GM12878 (cell line): ENCODE data around the gene TAF3. TPM values are rescaled to one million over a fixed set of nuclear protein-coding genes. Genes with fewer than 3 reads are reported as not detected.

Source experiments
- ATAC-seq: fragments of 200-7000 bp; cut with Tn5 transposase; 3 replicates; pipeline ENCODE4 v1.9.1; 2020; ENCODE audit warnings: mild to moderate bottlenecking, moderate library complexity
- BruUV-seq: library from RNA; stranded (reverse); fragments of 400-500 nt; replicated peaks from 2 replicates; lab custom pipeline; 2021; lab: Mats Ljungman, UMichigan
- CTCF ChIA-PET: fragments of 300-600 bp; sonication (Branson Sonifier 250); formaldehyde crosslinking; extraction: SDS; loops from one replicate; lab custom pipeline; 2021; ENCODE audit warnings: inconsistent platforms; lab: Yijun Ruan, JAX
- POLR2A ChIA-PET: fragments of 350-600 bp; formaldehyde crosslinking; extraction: SDS; loops from one replicate; lab custom pipeline; 2021; ENCODE audit warnings: inconsistent platforms; lab: Charles Lee
- RAD21 ChIA-PET: fragments of 300-600 bp; sonication (Branson Sonifier 250); formaldehyde crosslinking; loops from one replicate; lab custom pipeline; 2023; ENCODE audit warnings: antibody characterized with exemption; ENCODE audit not compliant: unreplicated experiment; lab: Charles Lee
- SMC1A ChIA-PET: fragments of 300-600 bp; sonication (Branson Sonifier 250); formaldehyde crosslinking; loops from one replicate; lab custom pipeline; 2023; ENCODE audit not compliant: unreplicated experiment, uncharacterized antibody; lab: Charles Lee
- DNase-seq: peaks from one replicate; pipeline ENCODE4 v3.0.0-alpha.2; 2011; ENCODE audit warnings: low read depth, low spot score
- FAIRE-seq: peaks from 3 replicates; lab custom pipeline; 2011; peaks lifted over from hg19 to GRCh38; lab: Jason Lieb, UNC
- H2AFZ ChIP-seq: 2 replicates; pipeline ENCODE4 v1.6.0; 2011; ENCODE audit warnings: low read depth, low read length, control low read depth; ENCODE audit not compliant: control insufficient read depth
- H3K27ac ChIP-seq: 2 replicates; pipeline ENCODE4 v1.5.1; 2011; ENCODE audit warnings: control low read depth; ENCODE audit not compliant: control insufficient read depth, insufficient read depth
- H3K27me3 ChIP-seq, 2 experiments: replicated peaks in 1 of 2; 2 replicates each; pipeline versions ENCODE4 v1.6.0 to v1.6.1; 2011; ENCODE audit warnings: low read length in 1 of 2; ENCODE audit not compliant: control insufficient read depth in 2 of 2, insufficient read depth in 2 of 2
- H3K36me3 ChIP-seq, 2 experiments: 2 replicates each; pipeline ENCODE4 v1.5.1; 2011; ENCODE audit warnings: low read length in 1 of 2; ENCODE audit not compliant: control insufficient read depth in 2 of 2, insufficient read depth in 2 of 2
- H3K4me1 ChIP-seq: 2 replicates; pipeline ENCODE4 v1.6.1; 2011; ENCODE audit warnings: mild to moderate bottlenecking, low read length, moderate library complexity, mixed read lengths; ENCODE audit not compliant: control insufficient read depth, insufficient read depth
- H3K4me2 ChIP-seq: 2 replicates; pipeline ENCODE4 v1.6.0; 2011; ENCODE audit warnings: control low read depth; ENCODE audit not compliant: control insufficient read depth, insufficient read depth
- H3K4me3 ChIP-seq: fragments of 200-600 bp; sonication (generic); 2 replicates; pipeline ENCODE4 v1.5.1; 2016
- H3K79me2 ChIP-seq: 2 replicates; pipeline ENCODE4 v1.6.0; 2011; ENCODE audit warnings: low read length; ENCODE audit not compliant: control insufficient read depth, insufficient read depth
- H3K9ac ChIP-seq: 2 replicates; pipeline ENCODE4 v1.8.0; 2011; ENCODE audit warnings: low read length, control low read depth, mixed read lengths; ENCODE audit not compliant: control insufficient read depth, insufficient read depth
- H3K9me3 ChIP-seq: replicated peaks from 3 replicates; pipeline ENCODE4 v1.5.1; 2011; ENCODE audit warnings: mild to moderate bottlenecking, low read length; ENCODE audit not compliant: control insufficient read depth, insufficient read depth
- H4K20me1 ChIP-seq: 2 replicates; pipeline ENCODE4 v1.6.0; 2011; ENCODE audit not compliant: control insufficient read depth, insufficient read depth
- BACH1 ChIP-seq: fragments of 450-650 bp; IDR thresholded peaks from 2 replicates; pipeline ENCODE4 v1.6.1; 2017; ENCODE audit warnings: mild to moderate bottlenecking, borderline replicate concordance
- EZH2 ChIP-seq: IDR thresholded peaks from 2 replicates; pipeline ENCODE4 v1.6.1; 2012; ENCODE audit warnings: low read depth, mild to moderate bottlenecking, control low read depth, inconsistent platforms, low read length, borderline replicate concordance; ENCODE audit not compliant: control insufficient read depth
- FOXK2 ChIP-seq: fragments of 450-650 bp; IDR thresholded peaks from 2 replicates; pipeline ENCODE4 v1.6.1; 2017; ENCODE audit warnings: mild to moderate bottlenecking, moderate library complexity
- IKZF1 ChIP-seq: fragments of 450-650 bp; conservative IDR thresholded peaks from 2 replicates; pipeline ENCODE4 v1.6.1; 2017; ENCODE audit warnings: antibody characterized with exemption, mild to moderate bottlenecking
- IRF4 ChIP-seq: IDR thresholded peaks from 2 replicates; pipeline ENCODE4 v1.6.1; 2011; ENCODE audit warnings: low read depth, low read length
- MXI1 ChIP-seq: fragments of 150-350 bp; IDR thresholded peaks from 2 replicates; pipeline ENCODE4 v1.6.1; 2011; ENCODE audit warnings: low read depth, mild to moderate bottlenecking, inconsistent platforms, low read length, improper control_type of control experiment
- NR2F1 ChIP-seq: fragments of 450-650 bp; conservative IDR thresholded peaks from 2 replicates; pipeline ENCODE4 v1.6.1; 2017; ENCODE audit warnings: mild to moderate bottlenecking
- RB1 ChIP-seq: fragments of 450-650 bp; formaldehyde crosslinking; IDR thresholded peaks from 2 replicates; pipeline ENCODE4 v1.6.1; 2017; ENCODE audit warnings: mild to moderate bottlenecking, borderline replicate concordance
- RELA ChIP-seq: fragments of 450-650 bp; IDR thresholded peaks from 2 replicates; pipeline ENCODE4 v1.8.0; 2014; ENCODE audit warnings: borderline replicate concordance; ENCODE audit not compliant: partially characterized antibody
- TCF3 ChIP-seq: IDR thresholded peaks from 2 replicates; pipeline ENCODE4 v1.6.1; 2012; ENCODE audit warnings: low read depth, mild to moderate bottlenecking, low read length, borderline replicate concordance; ENCODE audit not compliant: insufficient read depth
- ZZZ3 ChIP-seq: IDR thresholded peaks from 2 replicates; pipeline ENCODE4 v1.6.1; 2011; ENCODE audit warnings: low read depth; ENCODE audit not compliant: control insufficient read depth, insufficient read length
- WGBS: methylation state at CpG from one replicate; pipeline ENCODE4 v1.1.6; 2016; ENCODE audit warnings: low lambda C conversion rate; ENCODE audit not compliant: insufficient replicate concordance, insufficient coverage; ENCODE audit errors: missing lambda C conversion rate; 5-methylcytosine and 5-hydroxymethylcytosine counted together
- in situ Hi-C: fragments of 300-500 bp; cut with MboI; formaldehyde crosslinking; loops from 9 replicates; pipeline ENCODE4 v1.14.3; 2018; ENCODE audit warnings: mixed read lengths
- intact Hi-C: fragments of 100-400 bp; cut with micrococcal nuclease; formaldehyde crosslinking; loops from one replicate; pipeline ENCODE4 v1.14.2; 2022; ENCODE audit not compliant: unreplicated experiment
- polyA plus RNA-seq, 11 experiments: library from polyadenylated mRNA; depleted of rRNA in 4 of 11; unstranded in 6 of 11; stranded (reverse) in 5 of 11; fragments of >200 nt; fragmentation: Nextera tagmentation in 4 of 11; fragmentation: Illumina TruSeq in 1 of 11; extraction: Ambion mirVana in 4 of 11; extraction: Trizol in 1 of 11; gene quantifications; 1 replicate in 1 of 11; 2 replicates in 10 of 11; pipeline versions ENCODE4 v1.2.1 to v1.2.3, GENCODE V29; 2011 to 2016; ENCODE audit warnings: inconsistent platforms in 2 of 11, missing spikeins in 2 of 11, low read depth in 1 of 11
- total RNA-seq, 4 experiments: library from RNA; depleted of rRNA in 3 of 4; stranded (reverse); fragments of >200 nt in 3 of 4; fragmentation: Illumina TruSeq in 1 of 4; extraction: Trizol in 1 of 4; gene quantifications; 2 replicates each; pipeline versions ENCODE4 v1.2.1 to v1.2.3, GENCODE V29; 2013 to 2021
- TF ChIP-seq, protein P1 (sequence below): fragments of 450-650 bp; formaldehyde crosslinking; IDR thresholded peaks from 2 replicates; pipeline ENCODE4 v1.4.0; 2022; ENCODE audit warnings: mild to moderate bottlenecking, moderate library complexity
- TF ChIP-seq, protein P2 (sequence below): fragments of 450-650 bp; IDR thresholded peaks from 2 replicates; pipeline ENCODE4 v1.6.1; 2016; ENCODE audit warnings: mild to moderate bottlenecking, moderate library complexity, borderline replicate concordance
- TF ChIP-seq, protein P3 (sequence below): fragments of 150-350 bp; IDR thresholded peaks from 2 replicates; pipeline ENCODE4 v1.6.1; 2014; ENCODE audit warnings: mild to moderate bottlenecking, low read depth, low read length

Gene TAF3
- total and polyA plus RNA-seq, 10 of the 15 experiments (the other 5 are each of a cell fraction or from before 2014, with no cell fraction given) = 2.0 to 10.1 (median 3.7) TPM

DNA sequence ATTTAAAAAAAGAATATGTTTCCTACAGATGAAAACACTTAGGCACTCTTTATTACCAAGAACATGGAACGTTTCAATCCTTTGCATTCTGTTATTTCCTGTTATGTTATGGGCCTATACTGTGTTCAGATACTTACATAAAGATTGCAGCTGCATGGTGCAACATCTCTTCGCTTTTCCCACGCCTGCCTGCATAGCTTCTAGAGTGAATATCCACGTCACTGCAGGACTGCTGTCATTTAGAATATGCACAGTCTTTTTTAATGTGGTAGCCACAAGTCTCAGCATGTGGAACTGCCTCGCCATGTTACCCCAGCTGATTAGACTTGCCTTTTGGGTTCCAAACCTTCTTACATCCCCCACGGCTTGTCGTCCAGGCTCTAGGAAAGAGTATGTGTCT, 166.6 kb downstream of the TAF3 start (continued):
- TF ChIP-seq, protein P1, sequence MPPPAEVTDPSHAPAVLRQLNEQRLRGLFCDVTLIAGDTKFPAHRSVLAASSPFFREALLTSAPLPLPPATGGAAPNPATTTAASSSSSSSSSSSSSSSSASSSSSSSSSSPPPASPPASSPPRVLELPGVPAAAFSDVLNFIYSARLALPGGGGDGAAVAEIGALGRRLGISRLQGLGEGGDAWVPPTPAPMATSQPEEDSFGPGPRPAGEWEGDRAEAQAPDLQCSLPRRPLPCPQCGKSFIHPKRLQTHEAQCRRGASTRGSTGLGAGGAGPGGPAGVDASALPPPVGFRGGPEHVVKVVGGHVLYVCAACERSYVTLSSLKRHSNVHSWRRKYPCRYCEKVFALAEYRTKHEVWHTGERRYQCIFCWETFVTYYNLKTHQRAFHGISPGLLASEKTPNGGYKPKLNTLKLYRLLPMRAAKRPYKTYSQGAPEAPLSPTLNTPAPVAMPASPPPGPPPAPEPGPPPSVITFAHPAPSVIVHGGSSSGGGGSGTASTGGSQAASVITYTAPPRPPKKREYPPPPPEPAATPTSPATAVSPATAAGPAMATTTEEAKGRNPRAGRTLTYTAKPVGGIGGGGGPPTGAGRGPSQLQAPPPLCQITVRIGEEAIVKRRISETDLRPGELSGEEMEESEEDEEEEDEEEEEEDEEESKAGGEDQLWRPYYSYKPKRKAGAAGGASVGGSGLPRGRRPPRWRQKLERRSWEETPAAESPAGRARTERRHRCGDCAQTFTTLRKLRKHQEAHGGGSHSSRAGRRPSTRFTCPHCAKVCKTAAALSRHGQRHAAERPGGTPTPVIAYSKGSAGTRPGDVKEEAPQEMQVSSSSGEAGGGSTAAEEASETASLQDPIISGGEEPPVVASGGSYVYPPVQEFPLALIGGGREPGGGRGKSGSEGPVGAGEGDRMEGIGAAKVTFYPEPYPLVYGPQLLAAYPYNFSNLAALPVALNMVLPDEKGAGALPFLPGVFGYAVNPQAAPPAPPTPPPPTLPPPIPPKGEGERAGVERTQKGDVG (CRISPR knock-in tag) = no peak

DNA sequence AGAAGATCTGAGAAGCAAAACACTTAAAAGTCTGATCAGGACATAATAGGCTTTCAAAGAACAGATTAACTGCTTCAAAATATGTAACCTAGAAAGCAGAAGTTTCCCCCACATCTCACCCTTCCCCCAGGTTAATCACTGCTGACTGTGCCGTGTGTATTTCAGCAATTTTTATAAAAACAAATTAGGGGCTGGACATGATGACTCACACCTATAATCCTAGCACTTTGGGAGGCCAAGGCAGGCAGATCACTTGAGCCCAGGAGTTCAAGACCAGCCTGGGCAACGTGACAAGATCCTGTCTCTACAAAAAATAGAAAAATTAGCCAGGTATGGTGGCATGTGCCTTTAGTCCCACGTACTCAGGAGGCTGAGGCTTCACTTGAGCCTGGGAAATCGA, 168.5 kb downstream of the TAF3 start:
- no peak overlapping the region for H3K4me3 ChIP-seq
- no peak overlapping the region for H3K9ac ChIP-seq
- no peak for ATAC-seq
- no peaks in the 10 kb centered on the region for H3K27me3 ChIP-seq
- POLR2A ChIA-PET = no interaction called here
- H3K36me3 ChIP-seq = no peaks in the 10 kb centered on the region; a peak in 1 of 4 replicates
- CTCF ChIA-PET = no interaction called here
- H3K4me2 ChIP-seq = no peak overlapping the region
- H3K9me3 ChIP-seq = no peaks in the 10 kb centered on the region
- no peak overlapping the region for H2AFZ ChIP-seq
- WGBS = 60% methylated on average over 4 of the region's 4 CpGs
- in situ Hi-C loops (no loop called here), intact Hi-C loops (no loop called here)
- SMC1A ChIA-PET = interaction anchor here (1.0 to 1.7 kb wide), 2 partner anchors 14 to 19 kb away, joined by 3 to 5 read pairs; no protein-coding TSS in a partner anchor
- FAIRE-seq = no peak
- no TSS peak for BruUV-seq
- no peak for DNase-seq
- no peak overlapping the region for H3K27ac ChIP-seq
- no peaks in the 10 kb centered on the region for H3K4me1 ChIP-seq
- TF ChIP-seq BACH1 (no peak), FOXK2 (no peak), RELA (no peak), EZH2 (no peak), MXI1 (no peak), ZZZ3 (no peak), RB1 (no peak), IKZF1 (no peak), TCF3 (no peak), IRF4 (no peak), NR2F1 (no peak)
- TF ChIP-seq, protein P2, sequence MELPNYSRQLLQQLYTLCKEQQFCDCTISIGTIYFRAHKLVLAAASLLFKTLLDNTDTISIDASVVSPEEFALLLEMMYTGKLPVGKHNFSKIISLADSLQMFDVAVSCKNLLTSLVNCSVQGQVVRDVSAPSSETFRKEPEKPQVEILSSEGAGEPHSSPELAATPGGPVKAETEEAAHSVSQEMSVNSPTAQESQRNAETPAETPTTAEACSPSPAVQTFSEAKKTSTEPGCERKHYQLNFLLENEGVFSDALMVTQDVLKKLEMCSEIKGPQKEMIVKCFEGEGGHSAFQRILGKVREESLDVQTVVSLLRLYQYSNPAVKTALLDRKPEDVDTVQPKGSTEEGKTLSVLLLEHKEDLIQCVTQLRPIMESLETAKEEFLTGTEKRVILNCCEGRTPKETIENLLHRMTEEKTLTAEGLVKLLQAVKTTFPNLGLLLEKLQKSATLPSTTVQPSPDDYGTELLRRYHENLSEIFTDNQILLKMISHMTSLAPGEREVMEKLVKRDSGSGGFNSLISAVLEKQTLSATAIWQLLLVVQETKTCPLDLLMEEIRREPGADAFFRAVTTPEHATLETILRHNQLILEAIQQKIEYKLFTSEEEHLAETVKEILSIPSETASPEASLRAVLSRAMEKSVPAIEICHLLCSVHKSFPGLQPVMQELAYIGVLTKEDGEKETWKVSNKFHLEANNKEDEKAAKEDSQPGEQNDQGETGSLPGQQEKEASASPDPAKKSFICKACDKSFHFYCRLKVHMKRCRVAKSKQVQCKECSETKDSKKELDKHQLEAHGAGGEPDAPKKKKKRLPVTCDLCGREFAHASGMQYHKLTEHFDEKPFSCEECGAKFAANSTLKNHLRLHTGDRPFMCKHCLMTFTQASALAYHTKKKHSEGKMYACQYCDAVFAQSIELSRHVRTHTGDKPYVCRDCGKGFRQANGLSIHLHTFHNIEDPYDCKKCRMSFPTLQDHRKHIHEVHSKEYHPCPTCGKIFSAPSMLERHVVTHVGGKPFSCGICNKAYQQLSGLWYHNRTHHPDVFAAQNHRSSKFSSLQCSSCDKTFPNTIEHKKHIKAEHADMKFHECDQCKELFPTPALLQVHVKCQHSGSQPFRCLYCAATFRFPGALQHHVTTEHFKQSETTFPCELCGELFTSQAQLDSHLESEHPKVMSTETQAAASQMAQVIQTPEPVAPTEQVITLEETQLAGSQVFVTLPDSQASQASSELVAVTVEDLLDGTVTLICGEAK = no peak
- TF ChIP-seq, protein P3, sequence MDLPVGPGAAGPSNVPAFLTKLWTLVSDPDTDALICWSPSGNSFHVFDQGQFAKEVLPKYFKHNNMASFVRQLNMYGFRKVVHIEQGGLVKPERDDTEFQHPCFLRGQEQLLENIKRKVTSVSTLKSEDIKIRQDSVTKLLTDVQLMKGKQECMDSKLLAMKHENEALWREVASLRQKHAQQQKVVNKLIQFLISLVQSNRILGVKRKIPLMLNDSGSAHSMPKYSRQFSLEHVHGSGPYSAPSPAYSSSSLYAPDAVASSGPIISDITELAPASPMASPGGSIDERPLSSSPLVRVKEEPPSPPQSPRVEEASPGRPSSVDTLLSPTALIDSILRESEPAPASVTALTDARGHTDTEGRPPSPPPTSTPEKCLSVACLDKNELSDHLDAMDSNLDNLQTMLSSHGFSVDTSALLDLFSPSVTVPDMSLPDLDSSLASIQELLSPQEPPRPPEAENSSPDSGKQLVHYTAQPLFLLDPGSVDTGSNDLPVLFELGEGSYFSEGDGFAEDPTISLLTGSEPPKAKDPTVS = no peak
- TF ChIP-seq, all 136 proteins: peak for 0
- Histone ChIP-seq H4K20me1 (no peaks in the 10 kb centered on the region), H3K79me2 (no peaks in the 10 kb centered on the region)
- RAD21 ChIA-PET = no interaction called here
